ENCODE results near the gene SYNGAP1. TPM values are rescaled to one million over a fixed set of nuclear protein-coding genes. Genes with fewer than 3 reads are reported as not detected.

The SYNGAP1 gene
- total and polyA plus RNA-seq, 9 of the 15 experiments (the other 6 are each of a cell fraction or from before 2014, with no cell fraction given), result 0.01 to 22.8 (median 3.2) TPM

DNA sequence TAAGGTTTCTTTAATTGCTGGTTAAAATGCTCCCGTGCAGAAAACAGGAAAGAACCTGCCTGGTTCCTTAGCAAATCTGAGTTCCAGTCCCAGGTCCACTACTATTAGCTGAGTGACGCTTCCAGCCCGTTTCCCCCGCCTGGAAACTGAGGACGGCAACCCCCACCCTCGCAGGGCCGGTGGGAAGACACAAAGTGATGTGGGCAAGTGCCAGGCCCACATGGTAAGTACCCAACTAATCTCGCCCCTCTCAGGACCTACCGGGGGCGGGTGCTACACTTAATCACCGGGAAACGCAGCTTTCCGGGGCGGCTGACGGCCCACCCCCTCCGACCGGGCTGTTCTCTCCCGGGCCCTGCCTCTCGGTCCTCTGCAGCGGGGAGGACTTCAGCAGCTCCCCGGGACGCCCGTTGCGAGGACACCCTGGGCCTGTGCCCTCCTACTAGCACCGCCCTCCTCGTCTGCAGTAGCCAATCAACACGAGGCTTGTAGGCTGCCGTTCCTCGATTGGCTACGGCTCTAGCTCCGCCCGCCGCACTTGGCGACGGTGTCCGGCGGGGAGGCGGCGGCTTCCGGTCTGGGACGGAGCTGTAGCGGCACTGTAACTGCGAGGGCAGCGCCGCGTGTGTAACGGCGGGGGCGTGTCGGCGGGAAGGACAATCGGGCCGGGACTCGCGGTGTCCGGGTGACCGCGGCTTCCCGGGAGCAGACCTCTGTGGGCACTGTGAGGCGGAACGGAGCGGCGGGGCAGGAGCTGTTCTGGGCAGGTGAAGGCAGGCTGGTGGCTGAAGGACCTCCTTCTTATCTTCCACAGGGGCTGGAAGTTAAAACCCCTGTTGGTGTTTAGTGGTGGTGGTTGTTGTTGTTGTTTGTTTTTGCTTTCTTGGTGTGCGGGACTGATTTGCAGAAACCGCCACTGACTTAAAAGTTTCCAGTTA, 34.4 kb downstream of the SYNGAP1 start, which contains the start of gene ZBTB9:
Gene ZBTB9 (plus strand): TSS at position 568 of the 938 bp plus-strand sequence. CDS start 525 bp downstream, outside the sequence.
- no peaks in the 10 kb centered on the region for H3K27me3 ChIP-seq (ENCODE audit: control insufficient read depth in 2 of 2, insufficient read depth in 2 of 2, low read length in 2 of 2)
- CTCF ChIA-PET (ENCODE audit: low intra/inter-chr PET ratio), result no interaction called here
- peak within 1 kb of the TSS; percentile 86 for H2AFZ ChIP-seq (ENCODE audit: low read depth, low read length)
- peak; percentile 98 to 100 (median 100) for DNase-seq (ENCODE audit: extremely low read depth in 1 of 4, low spot score in 3 of 4)
- peak within 1 kb of the TSS; percentile 78 to 95 for H3K9ac ChIP-seq (ENCODE audit: insufficient read depth in 1 of 2, low read depth in 2 of 2, low read length in 2 of 2)
- FAIRE-seq, result peak; percentile 99
- no peaks in the 10 kb centered on the region for H3K9me3 ChIP-seq (replicated peaks; ENCODE audit: control insufficient read depth, insufficient read depth, low read depth, low read length)
- H3K4me2 ChIP-seq (ENCODE audit: insufficient read depth, low read length), result peak within 1 kb of the TSS; percentile 94
- H3K4me1 ChIP-seq (replicated peaks in 1 of 2; ENCODE audit: control insufficient read depth in 2 of 2, insufficient read depth in 2 of 2, low read length in 2 of 2), result peaks cover 14 to 20% of the 10 kb centered on the region in 2 experiments
- TSS peak; percentile 92 for BruUV-seq (replicated peaks)
- peaks cover 35% of the 10 kb centered on the region for H3K79me2 ChIP-seq (ENCODE audit: control insufficient read depth, insufficient read depth, low read length)
- peak within 1 kb of the TSS; percentile 64 for H3K4me3 ChIP-seq
- 1% methylated on average over 64 of the region's 65 CpGs for WGBS (ENCODE audit: insufficient coverage, low coverage, missing lambda C conversion rate)
- ATAC-seq, result peak; percentile 99
- H3K36me3 ChIP-seq (ENCODE audit: control insufficient read depth, insufficient read depth, low read length), result peaks cover 40% of the 10 kb centered on the region
- intact Hi-C loops (cut with micrococcal nuclease) (no loop called here), in situ Hi-C loops (cut with MboI) (no loop called here)
- peak within 1 kb of the TSS; percentile 62 for H3K27ac ChIP-seq (ENCODE audit: extremely low read depth, low read depth, low read length)
- no peaks in the 10 kb centered on the region for H4K20me1 ChIP-seq (replicated peaks; ENCODE audit: control insufficient read depth, insufficient read depth, low read length)
- POLR2A ChIA-PET, result interaction anchor here (0.6 to 1.9 kb wide), 14 partner anchors 9 to 482 kb away, joined by 3 to 9 read pairs (median 3); partner anchors contain the start of genes CUTA and RGL2
- H3K9me1 ChIP-seq (ENCODE audit: control insufficient read depth, insufficient read depth, low read length), result no peaks in the 10 kb centered on the region
- TF ChIP-seq FOXJ2 (tag; IDR thresholded peaks at IDR 0.05) (no peak), THRAP3 (IDR thresholded peaks at IDR 0.05; ENCODE audit: borderline replicate concordance) (peak; percentile 35; the same call in 1 of the 2 replicates), ZNF444 (CRISPR knock-in tag; IDR thresholded peaks at IDR 0.05) (no peak), KLF10 (CRISPR knock-in tag; IDR thresholded peaks at IDR 0.05) (no peak), ZBTB17 (CRISPR knock-in tag; IDR thresholded peaks at IDR 0.05) (0 out of 2 replicates have a peak, but pooled peaks have one; percentile 31), ZNF146 (CRISPR knock-in tag; IDR thresholded peaks at IDR 0.05; ENCODE audit: unreplicated experiment) (no peak), RFX7 (CRISPR knock-in tag; IDR thresholded peaks at IDR 0.05) (0 out of 2 replicates have a peak, but pooled peaks have one; percentile 38), L3MBTL2 (IDR thresholded peaks at IDR 0.05) (peak; percentile 97), SMARCC2 (IDR thresholded peaks at IDR 0.05; ENCODE audit: low read depth) (no peak)
- TF ChIP-seq, protein P1, sequence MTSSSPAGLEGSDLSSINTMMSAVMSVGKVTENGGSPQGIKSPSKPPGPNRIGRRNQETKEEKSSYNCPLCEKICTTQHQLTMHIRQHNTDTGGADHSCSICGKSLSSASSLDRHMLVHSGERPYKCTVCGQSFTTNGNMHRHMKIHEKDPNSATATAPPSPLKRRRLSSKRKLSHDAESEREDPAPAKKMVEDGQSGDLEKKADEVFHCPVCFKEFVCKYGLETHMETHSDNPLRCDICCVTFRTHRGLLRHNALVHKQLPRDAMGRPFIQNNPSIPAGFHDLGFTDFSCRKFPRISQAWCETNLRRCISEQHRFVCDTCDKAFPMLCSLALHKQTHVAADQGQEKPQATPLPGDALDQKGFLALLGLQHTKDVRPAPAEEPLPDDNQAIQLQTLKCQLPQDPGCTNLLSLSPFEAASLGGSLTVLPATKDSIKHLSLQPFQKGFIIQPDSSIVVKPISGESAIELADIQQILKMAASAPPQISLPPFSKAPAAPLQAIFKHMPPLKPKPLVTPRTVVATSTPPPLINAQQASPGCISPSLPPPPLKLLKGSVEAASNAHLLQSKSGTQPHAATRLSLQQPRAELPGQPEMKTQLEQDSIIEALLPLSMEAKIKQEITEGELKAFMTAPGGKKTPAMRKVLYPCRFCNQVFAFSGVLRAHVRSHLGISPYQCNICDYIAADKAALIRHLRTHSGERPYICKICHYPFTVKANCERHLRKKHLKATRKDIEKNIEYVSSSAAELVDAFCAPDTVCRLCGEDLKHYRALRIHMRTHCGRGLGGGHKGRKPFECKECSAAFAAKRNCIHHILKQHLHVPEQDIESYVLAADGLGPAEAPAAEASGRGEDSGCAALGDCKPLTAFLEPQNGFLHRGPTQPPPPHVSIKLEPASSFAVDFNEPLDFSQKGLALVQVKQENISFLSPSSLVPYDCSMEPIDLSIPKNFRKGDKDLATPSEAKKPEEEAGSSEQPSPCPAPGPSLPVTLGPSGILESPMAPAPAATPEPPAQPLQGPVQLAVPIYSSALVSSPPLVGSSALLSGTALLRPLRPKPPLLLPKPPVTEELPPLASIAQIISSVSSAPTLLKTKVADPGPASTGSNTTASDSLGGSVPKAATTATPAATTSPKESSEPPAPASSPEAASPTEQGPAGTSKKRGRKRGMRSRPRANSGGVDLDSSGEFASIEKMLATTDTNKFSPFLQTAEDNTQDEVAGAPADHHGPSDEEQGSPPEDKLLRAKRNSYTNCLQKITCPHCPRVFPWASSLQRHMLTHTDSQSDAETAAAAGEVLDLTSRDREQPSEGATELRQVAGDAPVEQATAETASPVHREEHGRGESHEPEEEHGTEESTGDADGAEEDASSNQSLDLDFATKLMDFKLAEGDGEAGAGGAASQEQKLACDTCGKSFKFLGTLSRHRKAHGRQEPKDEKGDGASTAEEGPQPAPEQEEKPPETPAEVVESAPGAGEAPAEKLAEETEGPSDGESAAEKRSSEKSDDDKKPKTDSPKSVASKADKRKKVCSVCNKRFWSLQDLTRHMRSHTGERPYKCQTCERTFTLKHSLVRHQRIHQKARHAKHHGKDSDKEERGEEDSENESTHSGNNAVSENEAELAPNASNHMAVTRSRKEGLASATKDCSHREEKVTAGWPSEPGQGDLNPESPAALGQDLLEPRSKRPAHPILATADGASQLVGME (CRISPR knock-in tag; IDR thresholded peaks at IDR 0.05), result peak; percentile 51; the same call in 1 of the 2 replicates
- TF ChIP-seq, protein P2, sequence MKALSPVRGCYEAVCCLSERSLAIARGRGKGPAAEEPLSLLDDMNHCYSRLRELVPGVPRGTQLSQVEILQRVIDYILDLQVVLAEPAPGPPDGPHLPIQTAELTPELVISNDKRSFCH (CRISPR knock-in tag; IDR thresholded peaks at IDR 0.05), result no peak
- TF ChIP-seq, protein P2 (tag; IDR thresholded peaks at IDR 0.05), result peak; percentile 70; the same call in 1 of the 2 replicates
- TF ChIP-seq, protein P3, sequence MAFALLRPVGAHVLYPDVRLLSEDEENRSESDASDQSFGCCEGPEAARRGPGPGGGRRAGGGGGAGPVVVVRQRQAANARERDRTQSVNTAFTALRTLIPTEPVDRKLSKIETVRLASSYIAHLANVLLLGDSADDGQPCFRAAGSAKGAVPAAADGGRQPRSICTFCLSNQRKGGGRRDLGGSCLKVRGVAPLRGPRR (CRISPR knock-in tag; IDR thresholded peaks at IDR 0.05), result no peak
